ENCODE data around the gene CSH2. TPM values are rescaled to one million over a fixed set of nuclear protein-coding genes. Genes with fewer than 3 reads are reported as not detected.
A peak's percentile ranks its signal among the peaks of the same experiment; 100 is the strongest.

The CSH2 gene
- total RNA-seq, 2 donors from 2014 or later = not detected

DNA sequence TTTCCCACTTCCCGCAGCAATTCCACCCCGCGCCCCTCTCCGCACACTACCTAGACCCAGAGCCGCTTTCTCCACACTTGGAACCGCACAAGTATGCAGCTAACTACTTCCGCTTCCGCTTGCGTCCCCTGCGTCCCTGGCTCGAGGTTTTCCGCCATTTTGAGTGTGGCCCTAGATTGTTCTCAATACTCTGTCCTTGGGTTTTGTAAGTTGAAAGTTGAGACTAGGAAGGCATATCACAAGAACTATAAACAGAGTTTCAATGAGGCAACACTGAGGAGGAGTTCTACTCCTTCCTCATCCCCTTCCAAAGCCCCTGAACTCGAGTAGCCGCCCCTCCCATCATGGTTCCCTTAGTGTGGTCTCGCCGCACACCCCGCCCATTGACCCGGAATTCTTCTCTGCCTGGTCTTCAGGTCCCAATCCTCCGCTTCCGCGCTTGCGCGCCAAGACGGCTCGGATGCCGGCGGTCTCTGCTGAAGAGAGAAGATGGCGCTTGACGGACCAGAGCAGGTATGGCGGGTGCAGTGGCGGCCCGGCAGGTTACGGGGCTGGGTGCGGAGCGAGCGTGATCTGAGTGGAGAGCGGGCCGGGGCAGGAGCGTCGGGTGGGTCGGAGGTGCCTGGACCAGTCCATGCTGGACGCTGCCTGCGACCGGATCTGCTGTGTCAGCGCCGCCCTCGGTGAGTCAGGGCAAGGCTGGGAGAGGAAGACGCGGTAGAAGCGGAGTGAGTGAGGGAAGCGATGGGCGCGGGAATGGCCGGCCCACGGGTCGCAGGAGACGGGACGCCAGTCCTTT lies 46.3 kb downstream of the CSH2 start, which contains the start of the genes FTSJ3 and PSMC5:
Gene FTSJ3, minus strand, starts transcription at position 662 of the 799 bp plus-strand sequence. CDS start 761 bp downstream, outside the sequence.
Gene PSMC5, plus strand, starts transcription at position 430 of the 799 bp plus-strand sequence. Its CDS starts 60 bp downstream, at position 490.
- intact Hi-C loops (cut with DNase I) = no loop called here
- DNase-seq (ENCODE audit: low spot score) = peak; percentile 99

- DNase-seq (ENCODE audit: low spot score) = no peak
- intact Hi-C loops (cut with DNase I) = no loop called here
These were observed 46.9 kb downstream of the CSH2 start for GRCh38 chr17:63826468-63827001.

- intact Hi-C loops (cut with DNase I) = no loop called here
These were observed 49.1 kb downstream of the CSH2 start for GRCh38 chr17:63824362-63824761.

GRCh38 chr17:63823659-63824331 lies 49.7 kb downstream of the CSH2 start:
- DNase-seq (ENCODE audit: low spot score) = no peak
- intact Hi-C loops (cut with DNase I) = no loop called here

More at GRCh38 chr17:63824362-63824761, 49.1 kb downstream of the CSH2 start:
- DNase-seq (ENCODE audit: low spot score) = no peak

DNA sequence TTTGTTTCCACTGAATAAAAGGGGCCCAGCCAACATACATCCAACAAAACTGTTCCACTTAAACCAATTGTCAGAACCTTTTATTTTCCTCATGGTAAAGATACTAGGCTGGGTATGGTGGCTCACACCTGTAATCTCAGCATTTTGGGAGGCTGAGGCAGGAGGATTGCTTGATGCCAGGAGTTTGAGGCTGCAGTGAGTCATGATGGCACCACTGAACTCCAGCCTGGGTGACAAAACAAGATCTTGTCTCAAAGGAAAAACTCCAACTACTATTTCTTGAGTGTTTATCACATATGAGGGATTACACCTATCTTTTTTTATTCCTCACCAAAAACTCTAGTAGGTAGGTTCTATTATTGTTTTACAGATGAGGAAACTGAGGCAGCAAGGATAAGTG lies 50.9 kb downstream of the CSH2 start:
- DNase-seq (ENCODE audit: low spot score) = no peak
- intact Hi-C loops (cut with DNase I) = no loop called here

Other genes with a start within 250 kb of the CSH2 start
- 10 to 100 TPM in 1 of 2 donors, 1 to 10 TPM in 1; 9.6 to 13.0 TPM for gene LIMD2, start 173.6 kb downstream of the CSH2 start, total RNA-seq
- gene STRADA, start 131.9 kb downstream of the CSH2 start, total RNA-seq = 10 to 100 TPM; 27.5 to 30.8 TPM
- 10 to 100 TPM; 52.5 to 58.5 TPM for gene CCDC47, start 100.1 kb downstream of the CSH2 start, total RNA-seq
- 10 to 100 TPM; 80.9 to 89.7 TPM for gene DDX42, start 99.5 kb downstream of the CSH2 start, total RNA-seq
- gene PSMC5, start 46.2 kb downstream of the CSH2 start, total RNA-seq = 100 to 1,000 TPM in 1 of 2 donors, 10 to 100 TPM in 1; 94.8 to 104 TPM
- gene FTSJ3, start 46.0 kb downstream of the CSH2 start, total RNA-seq = 10 to 100 TPM; 25.2 to 26.0 TPM
- gene SMARCD2, start 31.0 kb downstream of the CSH2 start, total RNA-seq = 10 to 100 TPM; 45.6 to 76.9 TPM
- not detected for gene GH2, start 8.3 kb upstream of the CSH2 start, total RNA-seq
- not detected for gene CSH1, start 22.9 kb upstream of the CSH2 start, total RNA-seq
- not detected for gene CSHL1, start 37.6 kb upstream of the CSH2 start, total RNA-seq
- gene GH1, start 45.2 kb upstream of the CSH2 start, total RNA-seq = not detected
- gene CD79B, start 58.7 kb upstream of the CSH2 start, total RNA-seq = 1 to 10 TPM; 5.1 to 5.5 TPM
- gene SCN4A, start 99.2 kb upstream of the CSH2 start, total RNA-seq = 1 to 10 TPM in 1 of 2 donors, under 1 TPM in 1; 0.76 to 2.2 TPM
- gene PRR29, start 124.7 kb upstream of the CSH2 start, total RNA-seq = under 1 TPM; 0.29 to 0.69 TPM
- 10 to 100 TPM; 26.7 to 36.4 TPM for gene ICAM2, start 147.0 kb upstream of the CSH2 start, total RNA-seq

Measured in posterior vena cava (tissue), 2 donors.